ENCODE measurements around the gene SYVN1. TPM values are rescaled to one million over a fixed set of nuclear protein-coding genes. Genes with fewer than 3 reads are reported as not detected.
"Not testable (repeated sequence)": the region's sequence is repeated elsewhere in the genome, so short reads cannot be mapped to it uniquely, and the experiment has no call there.

SYVN1 gene
- polyA plus RNA-seq (ENCODE audit: insufficient read length in 4 of 4) = 10 to 100 TPM; 40.4 to 57.0 (median 48.3) TPM

DNA sequence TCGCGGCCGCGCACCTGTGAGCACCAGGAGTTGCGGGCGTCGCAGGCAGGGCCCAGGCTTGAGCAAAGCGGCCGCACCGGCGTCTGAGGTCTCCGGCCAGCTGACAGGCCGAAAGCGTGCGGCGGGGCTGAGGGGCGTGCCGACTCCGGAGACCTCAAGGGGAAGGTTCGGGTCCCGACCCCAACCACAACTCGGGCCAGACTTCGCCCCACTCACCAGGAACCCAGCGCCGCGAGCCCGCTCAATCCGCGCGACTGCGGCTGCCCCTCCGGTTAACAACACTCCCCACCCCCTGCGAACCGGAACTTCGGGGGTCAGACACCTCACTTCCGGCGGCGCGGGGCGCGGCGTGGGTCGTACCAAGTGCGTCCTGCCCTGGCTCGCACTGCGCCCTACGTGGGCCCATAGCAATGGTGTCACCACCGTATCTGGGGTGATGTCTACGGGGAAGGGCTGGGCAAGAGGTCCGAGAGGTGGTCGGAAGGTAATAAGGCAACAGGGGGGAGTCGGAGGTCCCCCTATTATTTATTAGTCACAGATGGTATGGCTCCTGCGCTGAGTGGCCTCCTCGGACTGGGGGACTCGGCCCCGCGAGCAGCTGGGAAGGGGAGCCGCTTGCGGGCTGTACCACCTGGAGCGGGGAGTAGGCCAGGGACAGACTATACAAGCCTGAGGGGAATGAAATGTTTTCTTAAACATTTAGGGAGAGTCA, at the start of gene SYVN1:
Gene SYVN1, minus strand, starts transcription at position 280 of the 712 bp plus-strand sequence. CDS start 918 bp downstream, outside the sequence.
- DNase-seq (ENCODE audit: low read depth in 4 of 4, low spot score in 2 of 4) = peak; percentile 84 to 97 (median 90)

- DNase-seq (ENCODE audit: low read depth in 4 of 4, low spot score in 2 of 4) = no peak
Measured at GRCh38 chr11:65183201-65183891, 49.0 kb upstream of the SYVN1 start.

DNA sequence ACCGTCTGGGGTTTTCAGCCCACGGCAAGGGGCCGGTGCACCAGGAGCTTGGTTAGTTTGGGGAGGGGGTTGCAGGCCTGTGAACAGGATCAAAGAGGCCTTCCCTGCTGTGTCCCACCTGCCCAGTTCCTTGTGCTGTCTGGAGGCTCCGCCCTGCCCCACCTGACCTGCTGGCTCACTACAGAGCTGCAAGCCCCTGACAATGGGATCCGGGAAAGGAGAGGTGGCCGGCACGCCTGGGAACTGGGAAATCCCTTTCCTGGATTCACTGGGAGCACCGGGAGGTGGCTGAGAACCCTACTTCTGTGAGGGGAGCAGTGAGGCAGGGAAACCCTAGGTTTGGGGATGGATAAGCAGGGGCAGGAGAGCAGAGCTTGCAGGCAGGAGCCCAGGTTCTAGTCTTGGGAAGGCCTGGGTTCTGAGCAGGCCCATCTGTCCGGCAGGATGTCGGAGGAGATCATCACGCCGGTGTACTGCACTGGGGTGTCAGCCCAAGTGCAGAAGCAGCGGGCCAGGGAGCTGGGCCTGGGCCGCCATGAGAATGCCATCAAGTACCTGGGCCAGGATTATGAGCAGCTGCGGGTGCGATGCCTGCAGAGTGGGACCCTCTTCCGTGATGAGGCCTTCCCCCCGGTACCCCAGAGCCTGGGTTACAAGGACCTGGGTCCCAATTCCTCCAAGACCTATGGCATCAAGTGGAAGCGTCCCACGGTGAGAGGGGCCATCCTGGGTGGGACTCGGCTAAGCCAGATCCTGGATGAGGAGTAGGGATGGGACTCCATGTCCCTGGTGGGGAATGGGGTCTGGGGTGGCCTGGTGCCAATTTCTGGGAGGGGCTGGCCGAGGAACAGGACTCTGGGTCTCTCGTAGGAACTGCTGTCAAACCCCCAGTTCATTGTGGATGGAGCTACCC, 48.2 kb upstream of the SYVN1 start:
- DNase-seq (ENCODE audit: low read depth in 4 of 4, low spot score in 2 of 4) = no peak

DNA sequence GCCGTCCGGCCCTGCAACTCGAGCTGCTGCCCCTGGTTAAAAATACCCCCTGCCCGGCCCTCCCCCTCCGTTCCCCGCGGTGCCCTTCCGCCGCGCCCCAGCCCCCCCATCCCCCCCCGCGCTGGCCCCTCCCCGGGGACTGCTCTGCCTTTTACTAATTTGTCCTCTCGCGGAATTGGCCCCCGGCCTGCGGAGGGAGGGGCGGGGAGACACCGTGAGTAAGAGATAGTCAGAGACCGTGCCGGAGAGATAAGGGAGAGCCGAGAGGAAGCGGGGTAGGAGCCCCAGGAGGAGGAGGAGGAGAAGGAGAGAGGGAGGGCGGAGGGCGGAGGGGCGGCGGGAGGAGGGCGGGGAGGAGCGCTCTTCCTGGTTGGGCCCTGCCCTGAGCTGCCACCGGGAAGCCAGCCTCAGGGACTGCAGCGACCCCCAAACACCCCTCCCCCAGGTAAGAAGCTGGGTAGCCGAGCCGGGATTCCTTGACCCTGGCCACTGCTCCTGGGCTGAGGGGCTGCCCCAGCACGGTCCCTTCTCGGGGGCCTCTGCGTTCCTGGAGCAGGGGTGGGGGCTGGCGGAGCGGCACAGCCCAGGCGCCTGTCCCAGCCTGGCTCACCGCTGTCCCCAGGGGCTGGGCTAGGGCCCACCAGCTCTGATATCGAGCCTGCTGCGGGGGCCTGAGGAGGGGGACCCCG, 47.4 kb upstream of the SYVN1 start, which contains the start of gene CAPN1:
Gene CAPN1, plus strand, starts transcription at position 360 of the 689 bp plus-strand sequence. CDS start 774 bp downstream, outside the sequence.
- peak in 1 of 4 donors; percentile 11 for DNase-seq (ENCODE audit: low read depth in 4 of 4, low spot score in 2 of 4)

GRCh38 chr11:65180877-65181568, 46.7 kb upstream of the SYVN1 start:
- DNase-seq (ENCODE audit: low read depth in 4 of 4, low spot score in 2 of 4) = peak in 1 of 4 donors; percentile 36

- not testable (repeated sequence) for DNase-seq (ENCODE audit: low read depth in 4 of 4, low spot score in 2 of 4)
Measured at GRCh38 chr11:65174571-65175010, 40.3 kb upstream of the SYVN1 start.

DNA sequence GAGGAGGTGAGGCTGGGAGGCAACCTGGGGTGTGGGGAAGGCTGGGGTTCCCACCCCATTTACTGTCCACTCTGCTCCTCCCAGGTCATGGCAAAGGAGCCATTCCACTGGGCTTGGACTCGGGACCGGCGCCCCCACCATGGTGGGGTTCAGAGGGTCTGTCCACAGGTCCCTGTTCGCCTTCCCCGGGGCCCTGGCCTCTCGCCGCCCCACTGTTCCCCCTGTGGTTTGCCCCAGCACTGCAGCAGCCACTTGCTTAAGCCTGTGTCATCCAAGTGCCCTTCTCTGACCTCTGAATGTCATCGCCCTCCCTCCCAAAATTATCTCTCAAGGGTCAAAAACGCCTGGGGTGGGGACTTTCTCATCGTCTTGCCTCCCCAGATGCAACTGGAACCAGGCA, 38.3 kb upstream of the SYVN1 start:
- DNase-seq (ENCODE audit: low read depth in 4 of 4, low spot score in 2 of 4) = no peak

- no peak for DNase-seq (ENCODE audit: low read depth in 4 of 4, low spot score in 2 of 4)
Measured at GRCh38 chr11:65170058-65170534, 35.8 kb upstream of the SYVN1 start, which contains the start of gene SPDYC. TSS of gene SPDYC (plus strand) at chr11:65170233. CDS start at chr11:65171358, 1,125 bp downstream.

- no peak for DNase-seq (ENCODE audit: low read depth in 4 of 4, low spot score in 2 of 4)
Measured at GRCh38 chr11:65169164-65169641, 34.9 kb upstream of the SYVN1 start.

- DNase-seq (ENCODE audit: low read depth in 4 of 4, low spot score in 2 of 4) = no peak
Measured at GRCh38 chr11:65167656-65168055, 33.3 kb upstream of the SYVN1 start.

DNA sequence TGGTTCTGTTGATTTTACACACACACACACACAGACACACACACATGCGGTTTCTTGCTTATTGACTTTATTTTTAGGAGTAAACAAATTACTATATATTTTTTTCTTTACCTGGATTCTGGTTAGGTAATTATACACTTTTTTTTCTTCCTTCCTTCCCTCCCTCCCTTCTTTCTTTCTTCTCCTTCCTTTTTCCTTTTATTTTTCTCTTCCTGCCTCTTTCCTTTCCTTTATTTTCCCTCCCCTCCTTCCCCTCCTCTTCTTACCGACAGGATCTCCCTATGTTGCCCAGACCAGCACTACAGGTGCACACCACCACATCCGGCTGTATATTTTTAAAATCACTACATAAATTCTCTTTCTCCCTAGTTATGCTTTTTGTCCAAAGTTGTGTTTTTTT, 32.6 kb upstream of the SYVN1 start:
- DNase-seq (ENCODE audit: low read depth in 4 of 4, low spot score in 2 of 4) = no peak

DNA sequence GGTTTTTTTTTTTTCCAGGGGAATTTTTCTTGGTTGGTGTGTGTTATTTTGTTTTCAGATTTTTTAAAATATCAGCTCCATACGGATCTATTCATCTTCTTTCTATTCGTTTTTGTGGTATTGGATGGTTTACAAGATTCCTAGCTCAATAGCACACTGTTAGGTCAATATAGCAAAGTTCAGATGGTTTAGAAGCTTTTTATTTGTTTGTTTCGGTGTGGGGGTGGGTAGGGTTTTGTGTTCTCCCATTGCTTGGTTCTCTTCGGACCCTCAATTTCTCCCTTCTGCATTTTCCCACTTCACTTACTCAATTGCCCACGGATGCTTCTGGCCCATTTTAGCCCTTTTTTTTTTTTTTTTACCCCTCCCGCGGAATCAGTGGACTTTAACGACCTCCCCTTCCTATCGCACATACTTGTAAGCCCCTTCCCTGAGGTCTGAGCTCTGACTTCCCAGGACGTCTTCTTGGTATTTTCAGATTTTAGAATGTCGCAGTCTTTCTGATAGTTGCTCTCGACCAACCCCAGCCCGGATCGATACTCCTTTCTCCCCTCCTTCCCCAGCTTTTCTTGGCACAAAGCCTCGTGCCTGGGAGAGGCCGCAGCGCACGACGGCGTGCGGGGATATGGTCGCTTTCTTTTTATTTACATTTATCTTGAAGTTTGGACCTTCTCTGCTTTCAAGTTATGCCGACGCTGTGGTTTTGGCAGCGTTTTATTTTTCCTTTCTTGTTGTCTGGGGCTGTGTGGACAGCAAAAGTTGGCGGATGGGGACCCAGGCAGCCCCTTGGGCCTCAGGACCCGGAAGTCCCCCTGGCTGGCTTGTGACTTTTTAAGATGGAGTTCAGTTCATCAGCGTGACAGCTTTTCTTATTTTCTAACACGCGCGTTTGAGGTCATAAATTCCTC, 31.3 kb upstream of the SYVN1 start:
- DNase-seq (ENCODE audit: low read depth in 4 of 4, low spot score in 2 of 4) = peak in 1 of 4 donors; percentile 17

- DNase-seq (ENCODE audit: low read depth in 4 of 4, low spot score in 2 of 4) = no peak
Measured at GRCh38 chr11:65163684-65164083, 29.4 kb upstream of the SYVN1 start.

GRCh38 chr11:65160643-65161042, 26.3 kb upstream of the SYVN1 start:
- DNase-seq (ENCODE audit: low read depth in 4 of 4, low spot score in 2 of 4) = no peak

DNA sequence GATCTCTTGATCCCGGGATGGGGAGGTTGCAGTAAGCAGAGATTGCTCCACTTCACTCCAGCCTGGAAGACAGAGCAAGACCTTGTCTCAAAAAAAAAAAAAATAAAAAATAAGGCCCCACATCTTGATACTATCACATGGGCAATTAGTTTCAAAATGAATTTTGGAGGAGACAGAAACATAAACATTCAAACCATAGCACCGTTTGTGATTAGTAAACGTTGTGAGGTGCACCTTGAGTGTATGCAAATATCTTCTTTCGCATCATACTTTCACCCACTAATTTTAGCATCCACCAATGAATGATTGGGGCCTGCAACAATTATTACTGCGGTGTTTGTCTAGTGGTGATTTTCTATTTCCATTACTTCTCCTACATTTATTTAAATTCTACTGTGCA, 24.7 kb upstream of the SYVN1 start:
- no peak for DNase-seq (ENCODE audit: low read depth in 4 of 4, low spot score in 2 of 4)

GRCh38 chr11:65157336-65157735, 23.0 kb upstream of the SYVN1 start:
- no peak for DNase-seq (ENCODE audit: low read depth in 4 of 4, low spot score in 2 of 4)

GRCh38 chr11:65156926-65157325, 22.6 kb upstream of the SYVN1 start:
- DNase-seq (ENCODE audit: low read depth in 4 of 4, low spot score in 2 of 4) = no peak

GRCh38 chr11:65156256-65156655, 21.9 kb upstream of the SYVN1 start:
- no peak for DNase-seq (ENCODE audit: low read depth in 4 of 4, low spot score in 2 of 4)
